Epithelial cell of prostate (primary cell): ENCODE measurements around the gene HECW1.
A peak's percentile ranks its signal among the peaks of the same experiment; 100 is the strongest.
"Not testable (repeated sequence)": the region's sequence is repeated elsewhere in the genome, so short reads cannot be mapped to it uniquely, and the experiment has no call there.

Experiments used
- DNase-seq: peaks from one replicate; pipeline ENCODE4 v3.0.0-alpha.2; 2011; ENCODE audit warnings: low read depth, low spot score
- H3K27ac ChIP-seq: fragments of 450-650 bp; 2 replicates; pipeline ENCODE4 v1.5.1; 2017; ENCODE audit warnings: mild to moderate bottlenecking

The HECW1 gene

GRCh38 chr7:43112459-43112940 is at the start of gene HECW1:
TSS of gene HECW1 (plus strand) at chr7:43112647. CDS start at chr7:43243906, 131,259 bp downstream.
- no peak for DNase-seq
- no peak within 1 kb of the TSS for H3K27ac ChIP-seq

- no peak for DNase-seq
- H3K27ac ChIP-seq = no peak overlapping the region
Measured at GRCh38 chr7:43071604-43072003, 40.8 kb upstream of the HECW1 start.

- H3K27ac ChIP-seq = no peak overlapping the region
- DNase-seq = no peak
Measured at GRCh38 chr7:43072530-43072929, 39.9 kb upstream of the HECW1 start.

DNA sequence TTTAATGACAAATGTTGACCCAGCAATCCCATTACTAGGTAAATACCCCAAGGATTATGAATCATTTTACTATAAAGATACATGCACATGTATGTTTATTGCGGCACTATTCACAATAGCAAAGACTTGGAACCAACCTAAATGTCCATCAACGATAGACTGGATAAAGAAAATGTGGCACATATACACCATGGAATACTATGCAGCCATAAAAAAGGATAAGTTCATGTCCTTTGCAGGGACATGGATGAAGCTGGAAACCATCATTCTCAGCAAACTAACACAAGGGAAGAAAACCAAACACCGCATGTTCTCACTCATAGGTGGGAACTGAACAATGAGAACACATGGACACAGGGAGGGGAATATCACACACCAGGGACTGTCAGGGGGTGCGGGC is 38.6 kb upstream of the HECW1 start:
- H3K27ac ChIP-seq, DNase-seq: not testable (repeated sequence)

DNA sequence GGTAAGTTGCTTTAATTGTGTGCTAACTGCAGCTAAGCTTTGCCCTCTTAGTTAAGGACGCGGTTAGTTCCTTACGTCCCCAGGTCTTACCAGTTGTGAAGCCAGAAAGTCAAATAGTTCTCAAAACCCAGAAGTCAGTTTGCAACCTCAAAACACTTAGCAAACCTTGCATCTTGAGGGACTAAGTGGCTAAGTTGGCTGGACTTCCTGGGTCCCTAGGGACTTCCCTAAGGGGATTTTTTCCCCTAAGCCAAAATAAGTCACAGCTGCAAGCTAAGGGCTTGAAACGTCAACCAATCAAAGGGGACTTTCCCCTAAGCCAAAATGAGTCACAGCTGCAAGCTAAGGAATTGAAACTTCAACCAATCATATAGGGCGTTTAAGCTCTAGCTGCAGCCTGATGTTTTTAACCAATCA is 36.2 kb upstream of the HECW1 start:
- peak; percentile 0 for DNase-seq

DNA sequence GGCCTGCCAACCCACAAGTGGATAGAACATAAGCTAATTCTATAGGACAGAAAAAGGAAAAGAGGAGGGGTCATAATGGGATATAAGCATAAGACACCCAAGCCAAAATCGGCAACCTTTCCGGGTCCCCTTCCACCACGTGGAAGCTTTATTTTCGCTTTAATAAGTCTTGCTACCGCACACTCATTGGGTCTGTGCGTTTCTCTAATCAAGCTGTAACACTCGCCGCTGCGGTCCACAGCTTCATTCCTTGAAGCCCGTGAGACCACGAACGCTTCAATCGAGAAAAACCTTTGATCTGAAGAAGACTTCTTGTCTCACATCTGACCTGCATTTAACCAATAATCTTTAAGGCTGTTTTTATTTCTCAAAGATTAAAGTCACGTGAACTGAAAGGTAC is 35.8 kb upstream of the HECW1 start:
- no peak for DNase-seq
- H3K27ac ChIP-seq = no peak overlapping the region

More for the DNA sequence above, 36.2 kb upstream of the HECW1 start:
- no peak overlapping the region for H3K27ac ChIP-seq

DNA sequence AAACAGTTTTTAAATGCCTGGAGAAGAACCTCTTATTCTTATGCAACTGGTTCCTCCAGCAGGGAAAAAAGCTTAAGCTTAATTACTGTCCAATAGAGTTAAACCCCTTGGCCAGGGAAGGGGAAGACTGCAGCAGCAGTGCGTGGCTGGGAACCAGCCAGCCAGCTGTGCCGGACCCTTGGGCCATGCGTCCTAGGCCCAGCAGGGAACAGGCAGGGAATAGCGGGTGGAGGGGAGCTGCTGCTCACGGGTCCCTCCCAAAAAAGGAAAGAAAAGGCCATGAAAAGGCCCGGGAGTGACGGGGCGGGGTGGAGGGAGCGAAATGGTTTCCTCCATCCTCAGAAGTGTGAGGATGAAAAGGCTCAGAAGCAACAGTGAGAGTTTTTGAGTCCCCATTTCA is 35.2 kb upstream of the HECW1 start:
- DNase-seq = no peak
- H3K27ac ChIP-seq = no peak overlapping the region

DNA sequence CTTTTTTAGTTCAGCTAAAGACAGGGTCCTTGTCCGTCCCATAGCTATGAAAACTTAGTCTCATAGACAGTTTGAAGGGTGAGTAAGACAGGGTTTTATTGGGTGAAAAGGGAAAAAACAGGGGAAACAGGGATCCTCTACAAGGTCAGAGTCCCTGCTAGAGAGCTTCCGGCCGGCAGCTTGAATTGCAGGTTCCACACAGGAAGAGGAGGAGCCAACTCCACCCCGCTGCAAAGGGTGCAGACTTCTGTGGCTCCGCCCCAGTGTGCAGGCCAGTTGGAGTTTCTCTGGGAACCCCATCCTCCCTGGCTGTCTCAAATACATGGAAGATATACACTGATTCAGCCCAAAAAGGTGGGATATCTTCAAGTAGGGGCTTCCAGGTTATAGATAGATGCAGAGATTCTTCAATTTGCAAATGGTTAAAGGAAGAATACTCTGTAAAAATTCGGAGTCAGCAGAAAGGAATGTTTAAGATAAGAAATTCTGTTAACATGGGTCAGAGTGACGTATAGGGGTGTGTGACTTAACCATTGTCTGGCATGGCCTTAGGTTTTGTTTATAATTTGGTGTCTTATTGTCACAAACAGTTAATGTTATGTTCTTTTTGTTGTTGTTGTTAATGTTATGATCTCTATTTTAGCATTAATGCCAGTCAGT is 34.6 kb upstream of the HECW1 start:
- no peak for DNase-seq
- H3K27ac ChIP-seq = no peak overlapping the region

DNA sequence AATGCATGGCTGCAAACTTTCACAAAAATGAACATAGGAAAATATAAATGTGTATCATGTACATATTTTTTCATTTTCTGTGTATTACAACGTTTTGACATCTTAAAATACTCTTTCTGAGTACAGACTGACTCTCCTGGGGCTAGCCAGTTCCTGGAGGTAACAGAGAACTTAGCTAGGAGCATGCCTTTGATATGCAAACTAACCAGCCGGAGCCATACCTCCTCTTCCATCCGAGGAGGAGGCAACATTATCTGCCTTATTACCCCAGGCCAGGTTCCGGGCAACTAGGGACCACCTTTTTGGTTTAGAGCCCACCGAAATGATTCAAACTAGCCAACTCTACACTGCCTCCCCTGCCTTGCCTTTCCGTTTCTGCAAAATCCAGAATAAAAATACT is 33.7 kb upstream of the HECW1 start:
- no peak for DNase-seq
- H3K27ac ChIP-seq = no peak overlapping the region

- no peak for DNase-seq
- H3K27ac ChIP-seq = no peak overlapping the region
Measured at GRCh38 chr7:43081603-43082002, 30.8 kb upstream of the HECW1 start.

GRCh38 chr7:43083106-43083505 is 29.3 kb upstream of the HECW1 start:
- DNase-seq = no peak
- no peak overlapping the region for H3K27ac ChIP-seq

GRCh38 chr7:43085017-43085416 is 27.4 kb upstream of the HECW1 start:
- no peak overlapping the region for H3K27ac ChIP-seq
- DNase-seq = no peak

DNA sequence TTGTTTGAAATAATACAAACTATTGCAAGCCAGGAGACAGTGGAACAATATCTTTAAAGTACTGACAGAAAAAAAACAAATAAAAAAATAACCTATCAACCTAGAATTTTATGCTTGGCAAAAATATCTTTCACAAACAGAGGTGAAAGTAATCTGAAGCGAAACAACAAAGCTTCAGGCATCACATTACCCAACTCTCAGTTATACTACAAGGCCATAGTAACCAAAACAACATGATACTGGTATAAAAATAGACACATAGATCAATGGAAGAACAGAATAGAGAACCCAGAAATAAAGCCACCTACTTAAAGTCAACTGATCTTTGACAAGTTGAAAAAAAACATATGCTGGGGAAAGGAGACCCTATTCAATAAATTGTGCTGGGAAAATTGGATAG is 26.5 kb upstream of the HECW1 start:
- H3K27ac ChIP-seq = no peak overlapping the region
- no peak for DNase-seq

GRCh38 chr7:43092819-43093218 is 19.6 kb upstream of the HECW1 start:
- no peak for DNase-seq

GRCh38 chr7:43096875-43097274 is 15.6 kb upstream of the HECW1 start:
- no peak overlapping the region for H3K27ac ChIP-seq
- DNase-seq = no peak

More at GRCh38 chr7:43092819-43093218, 19.6 kb upstream of the HECW1 start:
- no peak overlapping the region for H3K27ac ChIP-seq

- no peak overlapping the region for H3K27ac ChIP-seq
Measured at GRCh38 chr7:43099750-43100149, 12.7 kb upstream of the HECW1 start.

DNA sequence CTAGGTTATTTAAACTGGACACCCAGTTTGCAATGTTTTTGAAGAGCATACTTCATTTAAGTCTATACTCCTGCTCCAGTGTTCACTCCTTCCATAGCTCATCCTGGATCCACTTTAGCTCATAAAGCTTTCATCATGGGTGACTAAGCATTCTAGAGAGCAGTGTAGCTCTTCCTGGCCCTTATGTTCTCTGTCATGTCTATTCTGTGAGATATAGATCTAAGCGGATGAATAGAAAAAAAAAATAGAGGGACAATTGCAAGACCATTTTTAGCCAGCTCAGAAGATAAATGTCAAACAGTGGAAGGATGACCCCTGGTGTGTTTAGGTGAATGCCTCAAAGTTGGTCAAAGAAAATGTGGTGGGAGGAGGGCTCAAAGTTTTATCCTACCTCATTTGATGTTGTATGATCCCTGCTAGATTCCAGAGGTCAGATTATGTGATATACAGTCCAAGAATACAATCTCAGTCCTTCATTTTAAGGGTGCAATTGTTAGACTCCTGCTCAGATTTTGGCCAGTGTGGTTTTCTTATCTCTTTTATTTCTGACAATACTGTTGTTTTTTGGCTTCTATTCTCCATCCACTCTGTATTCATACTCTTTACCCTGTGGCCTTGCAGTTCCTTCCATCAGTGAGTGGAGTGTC is 7.5 kb upstream of the HECW1 start:
- DNase-seq = no peak
- H3K27ac ChIP-seq = no peak overlapping the region

More at GRCh38 chr7:43099750-43100149, 12.7 kb upstream of the HECW1 start:
- no peak for DNase-seq

DNA sequence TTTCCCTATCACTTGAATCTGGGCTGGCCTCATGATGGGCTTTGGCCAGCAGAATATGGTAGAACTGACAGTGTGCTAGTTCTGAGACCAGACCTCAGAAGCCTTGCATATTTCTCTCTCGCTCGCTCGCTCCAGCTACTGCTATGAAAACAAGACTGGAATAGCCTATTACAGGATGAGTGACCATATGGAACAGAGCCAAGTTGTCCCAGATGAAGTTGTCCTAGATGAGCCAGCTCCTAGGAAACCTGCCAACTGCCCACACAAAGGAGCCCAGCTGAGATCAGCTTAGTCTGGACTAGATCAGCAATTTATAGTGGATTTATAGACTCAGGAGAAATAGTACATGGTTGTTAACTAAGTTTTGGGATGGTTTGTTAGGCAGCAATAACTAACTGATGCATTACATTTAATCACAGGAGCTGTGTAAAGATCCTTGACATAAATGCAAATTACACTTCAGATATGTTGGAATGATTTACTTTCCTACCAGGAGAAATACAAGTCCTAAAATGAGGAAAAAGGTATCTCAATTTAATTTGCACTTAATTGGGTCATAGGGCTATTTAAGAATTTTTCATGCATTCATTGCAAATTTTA is 6.8 kb upstream of the HECW1 start:
- H3K27ac ChIP-seq = no peak overlapping the region
- DNase-seq = no peak

GRCh38 chr7:43108255-43109011 is 4.0 kb upstream of the HECW1 start:
- peak; percentile 3 for DNase-seq
- H3K27ac ChIP-seq = no peak overlapping the region

DNA sequence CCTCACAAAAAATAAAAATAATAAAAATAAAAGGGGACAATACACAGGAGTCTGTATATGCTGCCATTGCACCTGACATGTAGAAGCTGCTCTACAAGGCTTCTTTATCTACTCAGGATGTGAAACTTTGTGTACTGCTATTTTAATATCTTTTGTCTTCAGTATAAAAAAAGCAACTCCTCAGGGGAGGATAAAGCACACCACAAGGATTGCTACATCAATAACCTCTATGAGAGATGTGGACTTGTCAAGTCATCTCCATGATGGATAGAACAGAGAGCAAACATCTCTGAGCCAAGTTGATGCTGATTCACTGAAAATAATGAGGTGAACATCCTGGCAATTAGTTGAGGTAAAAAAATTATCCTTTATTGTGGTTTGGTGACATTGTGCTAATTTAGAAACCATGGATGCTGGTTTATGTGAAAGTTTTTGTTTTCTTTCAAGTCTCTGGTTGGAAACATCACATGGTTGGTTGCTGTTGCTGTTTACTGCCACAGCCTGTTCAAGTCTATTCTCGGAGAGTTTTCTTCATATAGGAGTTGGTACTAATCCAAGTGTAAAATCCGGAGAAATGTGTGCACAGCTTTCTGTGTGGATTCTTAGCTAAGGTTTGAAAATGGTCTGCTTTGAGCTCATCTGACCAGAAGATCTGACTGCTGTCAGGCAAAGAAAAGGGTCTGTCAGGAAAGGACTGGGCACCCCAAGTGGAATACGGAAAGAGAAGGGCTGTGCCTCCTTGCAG is 1.5 kb upstream of the HECW1 start:
- DNase-seq = no peak
- H3K27ac ChIP-seq = no peak overlapping the region
